ENCODE measurements around the gene PDE11A. TPM values are rescaled to one million over a fixed set of nuclear protein-coding genes. Genes with fewer than 3 reads are reported as not detected.

The PDE11A gene
- total and polyA plus RNA-seq, 2 of the 13 experiments (the other 11 are each of a cell fraction or from before 2014, with no cell fraction given), result 1.2 to 1.7 TPM

GRCh38 chr2:177747384-177747783 is 325.2 kb downstream of the PDE11A start (continued):
- TF ChIP-seq ZNF503 (CRISPR knock-in tag; IDR thresholded peaks at IDR 0.05) (no peak), CHCHD3 (CRISPR knock-in tag; IDR thresholded peaks at IDR 0.05) (no peak)

- Histone ChIP-seq H3K9ac (ENCODE audit: insufficient read depth, low read depth, low read length) (no peak overlapping the region), H3K27ac (ENCODE audit: extremely low read length, insufficient read depth, low read length) (no peak overlapping the region), H3K9me3 (ENCODE audit: low read length) (no peaks in the 10 kb centered on the region), H2AFZ (ENCODE audit: low read length) (no peak overlapping the region), H3K4me3 (replicated peaks in 1 of 3; ENCODE audit: insufficient read depth in 1 of 3, low read depth in 2 of 3, low read length in 3 of 3) (no peak overlapping the region), H4K20me1 (ENCODE audit: insufficient read depth, low read length) (no peaks in the 10 kb centered on the region), H3K36me3 (replicated peaks in 1 of 2; ENCODE audit: control insufficient read depth in 1 of 2, insufficient read depth in 2 of 2, low read length in 2 of 2) (no peaks in the 10 kb centered on the region), H3K4me1 (ENCODE audit: insufficient read depth, low read length) (no peaks in the 10 kb centered on the region), H3K79me2 (ENCODE audit: insufficient read depth, low read length) (no peaks in the 10 kb centered on the region), H3K4me2 (ENCODE audit: low read depth, low read length) (no peak overlapping the region), H3K27me3 (ENCODE audit: control insufficient read depth in 1 of 2, insufficient read depth in 2 of 2, low read length in 2 of 2) (peaks cover 0 to 8% of the 10 kb centered on the region in 2 experiments; a peak in 1 of 5 replicates)
- ChIA-PET CTCF (ENCODE audit: low intra/inter-chr PET ratio, low total read pairs) (no interaction called here), POLR2A (no interaction called here)
- in situ Hi-C loops (cut with HindIII; ENCODE audit: extremely low pct_ligation_motif_present, low pct_unique_long_range_greater_than_20kb), result no loop called here
- no peak for FAIRE-seq
- no peak for ATAC-seq
- WGBS (ENCODE audit: low lambda C conversion rate), result 43% methylated on average over 2 of the region's 2 CpGs
- no TSS peak for BruUV-seq (replicated peaks)
- DNase-seq (ENCODE audit: low spot score), result no peak
- TF ChIP-seq ZNF691 (CRISPR knock-in tag; IDR thresholded peaks at IDR 0.05; ENCODE audit: borderline replicate concordance, low read depth), result no peak
- no peak for TF ChIP-seq ZNF160 (CRISPR knock-in tag; IDR thresholded peaks at IDR 0.05)
- no peak for TF ChIP-seq CC2D1A (CRISPR knock-in tag; IDR thresholded peaks at IDR 0.05)
- no peak for TF ChIP-seq NFE2 (CRISPR knock-in tag; IDR thresholded peaks at IDR 0.05)
- intact Hi-C loops (cut with micrococcal nuclease; ENCODE audit: unreplicated experiment), result no loop called here
Observed at GRCh38 chr2:177746358-177746757, 326.2 kb downstream of the PDE11A start.
